ENCODE data around the gene FAM163B.
A peak's percentile ranks its signal among the peaks of the same experiment; 100 is the strongest.

Gene FAM163B

GRCh38 chr9:133591116-133591910 is 17.9 kb downstream of the FAM163B start:
- TF ChIP-seq CTCF (IDR thresholded peaks at IDR 0.05; ENCODE audit: low read depth, low read length) = no peak
- DNase-seq (ENCODE audit: extremely low read depth, low read depth) = no peak

GRCh38 chr9:133590231-133590855 is 18.8 kb downstream of the FAM163B start:
- TF ChIP-seq CTCF (IDR thresholded peaks at IDR 0.05; ENCODE audit: low read depth, low read length) = no peak

DNA sequence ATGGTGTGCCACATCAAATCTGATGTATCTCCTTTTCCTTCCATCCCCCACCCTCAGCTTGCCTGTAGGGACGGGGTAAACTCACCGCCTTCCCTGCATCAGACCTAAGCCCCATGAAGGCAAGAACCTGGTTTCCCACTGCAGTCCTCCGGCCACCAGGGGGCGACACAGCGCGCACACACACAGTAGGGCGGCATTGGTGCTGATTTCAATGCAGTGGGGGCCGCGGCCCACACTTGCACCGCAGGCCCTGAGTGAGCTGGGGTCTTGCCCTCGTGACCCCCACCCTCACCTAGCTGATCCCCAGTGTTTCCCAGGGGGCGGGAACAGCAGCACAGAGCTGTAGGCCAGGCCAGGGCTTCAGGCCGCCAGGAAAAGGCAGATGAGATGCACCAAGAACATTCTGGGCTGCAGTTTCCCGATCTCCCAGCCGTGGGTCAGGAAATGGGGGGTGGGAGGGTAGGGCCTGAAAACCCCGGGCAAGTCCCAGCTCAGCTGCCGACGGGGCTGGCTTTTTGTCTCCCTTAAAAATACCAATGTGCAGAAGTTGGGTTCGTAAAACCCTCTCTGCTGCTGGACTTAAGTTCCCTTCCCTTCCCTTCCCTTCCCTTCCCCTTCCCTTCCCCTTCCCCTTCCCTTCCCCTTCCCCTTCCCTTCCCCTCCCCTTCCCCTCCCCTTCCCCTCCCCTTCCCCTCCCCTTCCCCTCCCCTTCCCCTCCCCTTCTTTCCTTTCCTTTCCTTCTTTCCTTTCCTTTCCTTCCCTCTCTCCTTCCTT is 19.5 kb downstream of the FAM163B start:
- no peak for DNase-seq (ENCODE audit: extremely low read depth, low read depth)
- peak; percentile 20 for TF ChIP-seq CTCF (IDR thresholded peaks at IDR 0.05; ENCODE audit: low read depth, low read length)

More at GRCh38 chr9:133590231-133590855, 18.8 kb downstream of the FAM163B start:
- DNase-seq (ENCODE audit: extremely low read depth, low read depth) = no peak

DNA sequence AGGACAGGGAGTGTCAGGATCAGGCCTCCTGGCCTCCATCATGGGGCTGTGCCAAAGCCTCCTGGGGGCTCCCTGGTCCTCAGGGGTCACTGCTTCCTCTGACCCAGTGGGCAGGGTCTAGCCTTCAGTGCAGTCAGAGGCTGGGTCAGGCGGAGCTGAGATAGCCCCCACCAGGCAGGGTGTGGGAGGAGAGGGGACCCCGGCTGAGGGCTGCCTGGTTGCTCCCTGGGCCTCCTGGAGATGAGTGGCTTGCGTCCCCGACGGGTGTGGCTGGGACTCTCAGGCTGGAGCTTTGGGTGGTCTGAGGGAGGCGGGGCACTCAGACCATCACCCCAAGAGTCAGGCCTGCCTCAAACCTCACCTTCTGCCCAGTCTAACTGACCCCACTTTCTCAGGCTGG is 21.7 kb downstream of the FAM163B start:
- TF ChIP-seq CTCF (IDR thresholded peaks at IDR 0.05; ENCODE audit: low read depth, low read length) = no peak
- DNase-seq (ENCODE audit: extremely low read depth, low read depth) = no peak

DNA sequence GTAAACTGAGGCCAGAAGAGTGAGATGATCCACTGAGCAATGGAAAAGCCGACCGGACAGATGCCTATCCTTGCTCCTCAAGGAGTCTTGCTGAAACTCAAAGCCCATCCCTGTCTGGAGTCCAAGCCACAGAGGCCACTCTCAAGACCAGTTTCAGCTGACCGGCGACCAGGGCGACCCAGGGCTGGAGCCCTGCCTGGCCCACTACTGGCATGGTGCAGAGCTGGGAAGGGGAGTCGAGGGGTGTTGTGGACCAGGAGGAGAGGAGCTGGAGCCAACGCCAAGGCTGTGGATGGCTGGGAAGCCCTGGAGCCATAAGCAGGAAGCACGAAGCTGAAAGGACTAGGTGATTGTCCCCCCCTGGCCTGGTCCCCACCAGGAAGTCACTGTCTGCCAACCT is 22.1 kb downstream of the FAM163B start:
- DNase-seq (ENCODE audit: extremely low read depth, low read depth) = no peak
- TF ChIP-seq CTCF (IDR thresholded peaks at IDR 0.05; ENCODE audit: low read depth, low read length) = no peak

DNA sequence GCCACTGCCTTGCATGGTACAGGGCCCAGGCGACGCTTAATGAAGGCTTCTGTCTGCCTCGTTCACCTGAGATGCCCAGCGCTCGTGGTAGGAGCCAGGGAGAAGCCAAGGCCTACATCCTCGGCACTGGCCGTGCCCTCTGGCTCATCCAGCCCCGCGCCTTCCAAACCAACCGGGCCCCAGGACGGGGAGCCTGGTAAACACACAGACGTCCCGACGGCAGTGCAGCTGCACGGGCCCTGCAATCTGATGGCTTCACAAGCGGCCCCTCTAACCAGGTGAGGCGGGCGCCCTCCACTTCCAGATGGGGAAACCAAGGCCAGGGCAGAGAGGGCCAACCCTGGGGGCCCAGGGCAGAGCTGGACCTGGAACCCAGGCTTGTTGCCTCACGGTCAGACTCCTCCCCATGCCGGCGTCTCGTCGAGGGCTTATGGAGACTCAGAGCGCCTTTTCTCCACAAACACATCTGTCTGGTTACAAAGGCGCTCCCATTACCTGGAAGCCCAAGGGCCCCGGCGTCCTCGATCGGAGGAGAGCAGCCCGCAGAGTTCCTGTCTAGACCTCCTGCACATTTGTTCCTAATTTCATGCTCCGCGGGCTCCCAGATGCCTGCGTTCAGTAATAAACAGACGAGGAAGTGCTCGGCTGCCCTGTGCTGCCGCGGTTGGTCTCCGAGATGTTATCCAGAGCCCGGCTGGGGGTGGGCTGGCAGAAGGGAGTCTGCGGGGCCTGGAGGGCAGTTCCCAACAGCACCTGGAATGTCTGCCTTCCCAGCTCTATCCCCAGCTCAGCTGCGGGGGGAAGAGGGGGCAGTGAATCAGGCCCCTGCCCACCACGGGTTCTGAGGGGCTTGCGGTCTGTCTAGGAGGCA is 23.5 kb downstream of the FAM163B start:
- no peak for TF ChIP-seq CTCF (IDR thresholded peaks at IDR 0.05; ENCODE audit: low read depth, low read length)
- no peak for DNase-seq (ENCODE audit: extremely low read depth, low read depth)
